ENCODE measurements around the gene PTPRU.
A peak's percentile ranks its signal among the peaks of the same experiment; 100 is the strongest.

PTPRU gene

GRCh38 chr1:29235955-29236711, at the start of gene PTPRU:
Gene PTPRU, plus strand, starts transcription at chr1:29236522. Its CDS starts 123 bp downstream, at chr1:29236645.
- Mint-ChIP-seq H3K27me3 (peaks cover 60% of the 10 kb centered on the region), H3K36me3 (ENCODE audit: insufficient read depth) (peaks cover 6% of the 10 kb centered on the region), H3K4me3 (peak within 1 kb of the TSS; percentile 80), H3K4me1 (peaks cover 23% of the 10 kb centered on the region), H3K27ac (ENCODE audit: low read depth) (peak within 1 kb of the TSS; percentile 59), H3K9me3 (no peaks in the 10 kb centered on the region)
- ATAC-seq (replicated peaks; ENCODE audit: extremely low read depth, poor library complexity, severe bottlenecking) (peak; percentile 82), DNase-seq (ENCODE audit: low spot score in 2 of 2) (peak; percentile 61 to 81)

- H3K4me3 Mint-ChIP-seq, result no peak overlapping the region
- H3K27ac Mint-ChIP-seq (ENCODE audit: low read depth), result no peak overlapping the region
- peaks cover 4% of the 10 kb centered on the region for H3K36me3 Mint-ChIP-seq (ENCODE audit: insufficient read depth)
Observed at GRCh38 chr1:29186707-29187106, 49.6 kb upstream of the PTPRU start.

DNA sequence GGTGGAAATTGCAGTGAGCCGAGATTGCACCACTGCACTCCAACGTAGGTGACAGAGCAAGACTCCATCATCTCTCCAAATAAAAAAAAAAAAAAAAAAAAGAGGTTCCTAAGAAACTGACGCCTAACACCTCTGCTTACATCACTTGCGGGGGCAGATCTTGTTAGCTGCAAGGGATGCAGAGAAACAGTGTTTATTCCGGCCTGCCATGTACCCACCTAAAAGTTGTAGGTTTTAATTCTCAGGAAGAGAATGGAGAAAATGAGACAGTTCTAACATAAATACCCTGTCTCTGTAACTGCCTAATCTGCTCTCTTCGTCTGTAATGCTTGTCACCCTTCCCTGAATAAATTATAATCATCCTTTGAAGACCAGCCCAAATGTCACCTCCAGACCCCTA, 45.6 kb upstream of the PTPRU start:
- Mint-ChIP-seq H3K36me3 (ENCODE audit: insufficient read depth) (peaks cover 2% of the 10 kb centered on the region), H3K27me3 (no peaks in the 10 kb centered on the region), H3K4me1 (no peaks in the 10 kb centered on the region), H3K27ac (ENCODE audit: low read depth) (no peak overlapping the region), H3K9me3 (no peaks in the 10 kb centered on the region), H3K4me3 (no peak overlapping the region)
- ATAC-seq (replicated peaks; ENCODE audit: extremely low read depth, poor library complexity, severe bottlenecking), result no peak
- DNase-seq (ENCODE audit: low spot score in 2 of 2), result no peak

More at GRCh38 chr1:29186707-29187106, 49.6 kb upstream of the PTPRU start:
- H3K9me3 Mint-ChIP-seq, result no peaks in the 10 kb centered on the region
- no peak for ATAC-seq (replicated peaks; ENCODE audit: extremely low read depth, poor library complexity, severe bottlenecking)
- no peak for DNase-seq (ENCODE audit: low spot score in 2 of 2)
- H3K27me3 Mint-ChIP-seq, result no peaks in the 10 kb centered on the region
- H3K4me1 Mint-ChIP-seq, result peaks cover 6% of the 10 kb centered on the region

- DNase-seq (ENCODE audit: low spot score in 2 of 2) (no peak), ATAC-seq (replicated peaks; ENCODE audit: extremely low read depth, poor library complexity, severe bottlenecking) (no peak)
- H3K27ac Mint-ChIP-seq (ENCODE audit: low read depth), result no peak overlapping the region
- no peaks in the 10 kb centered on the region for H3K9me3 Mint-ChIP-seq
- H3K36me3 Mint-ChIP-seq (ENCODE audit: insufficient read depth), result peaks cover 2% of the 10 kb centered on the region
- no peak overlapping the region for H3K4me3 Mint-ChIP-seq
- H3K27me3 Mint-ChIP-seq, result no peaks in the 10 kb centered on the region
- H3K4me1 Mint-ChIP-seq, result no peaks in the 10 kb centered on the region
Observed at GRCh38 chr1:29193879-29194455, 42.4 kb upstream of the PTPRU start.

- ATAC-seq (replicated peaks; ENCODE audit: extremely low read depth, poor library complexity, severe bottlenecking) (no peak), DNase-seq (ENCODE audit: low spot score in 2 of 2) (no peak)
- H3K9me3 Mint-ChIP-seq, result no peaks in the 10 kb centered on the region
- H3K4me1 Mint-ChIP-seq, result no peaks in the 10 kb centered on the region
- no peak overlapping the region for H3K27ac Mint-ChIP-seq (ENCODE audit: low read depth)
- no peak overlapping the region for H3K4me3 Mint-ChIP-seq
- H3K27me3 Mint-ChIP-seq, result no peaks in the 10 kb centered on the region
- H3K36me3 Mint-ChIP-seq (ENCODE audit: insufficient read depth), result peaks cover 4% of the 10 kb centered on the region
Observed at GRCh38 chr1:29195881-29196291, 40.4 kb upstream of the PTPRU start.

DNA sequence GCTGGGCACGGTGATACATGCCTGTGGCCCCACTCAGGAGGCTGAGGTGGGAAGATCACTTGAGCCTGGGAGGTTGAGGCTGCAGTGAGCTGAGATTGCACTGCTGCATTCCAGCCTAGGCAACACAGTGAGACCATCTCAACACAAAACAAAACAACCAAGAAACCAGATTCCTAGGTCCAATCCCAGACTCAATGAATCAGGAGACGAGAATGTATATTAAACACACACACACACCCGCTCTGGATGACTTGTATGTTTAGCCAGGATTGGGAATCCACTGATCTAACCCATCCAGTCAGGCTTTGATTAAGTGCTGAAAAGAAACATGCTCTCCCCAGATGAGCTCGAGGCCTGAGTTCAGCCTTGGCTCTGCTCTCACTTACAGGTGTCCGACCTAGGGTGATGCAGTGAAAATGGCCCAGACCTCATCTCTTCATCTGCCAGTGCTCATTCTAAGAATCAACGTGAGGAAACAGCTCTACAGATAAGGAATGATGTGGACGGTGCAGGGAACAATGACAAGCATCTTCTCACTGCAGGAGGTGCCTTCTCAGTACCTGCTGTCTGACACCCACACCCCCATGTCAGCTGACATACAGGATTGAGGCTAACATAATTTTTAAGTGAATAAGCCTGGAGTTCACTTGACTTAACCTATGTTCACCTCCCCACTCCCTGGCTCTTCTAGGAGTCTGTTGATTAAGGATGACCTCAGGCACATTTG, 39.3 kb upstream of the PTPRU start:
- Mint-ChIP-seq H3K27ac (ENCODE audit: low read depth) (no peak overlapping the region), H3K4me1 (no peaks in the 10 kb centered on the region), H3K9me3 (no peaks in the 10 kb centered on the region), H3K4me3 (no peak overlapping the region), H3K36me3 (ENCODE audit: insufficient read depth) (peaks cover 4% of the 10 kb centered on the region), H3K27me3 (no peaks in the 10 kb centered on the region)
- DNase-seq (ENCODE audit: low spot score in 2 of 2) (no peak), ATAC-seq (replicated peaks; ENCODE audit: extremely low read depth, poor library complexity, severe bottlenecking) (no peak)

DNA sequence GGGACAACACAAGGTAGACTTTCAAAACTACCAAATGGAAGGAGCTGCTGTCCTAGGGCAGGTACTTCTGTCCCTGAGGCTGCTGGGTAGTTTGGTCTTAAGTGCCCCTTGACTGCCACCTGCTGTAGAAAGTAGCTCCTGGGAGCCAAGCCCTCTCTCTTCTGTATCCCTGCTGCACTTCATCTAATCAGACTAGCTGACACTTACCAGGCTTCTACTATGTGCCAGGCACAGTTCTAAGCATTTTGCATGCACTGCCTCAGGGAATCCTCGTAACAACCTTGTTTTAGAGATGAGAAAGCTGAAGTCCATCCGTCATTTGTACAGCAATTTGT, 38.8 kb upstream of the PTPRU start:
- H3K4me3 Mint-ChIP-seq, result no peak overlapping the region
- no peak overlapping the region for H3K27ac Mint-ChIP-seq (ENCODE audit: low read depth)
- H3K27me3 Mint-ChIP-seq, result no peaks in the 10 kb centered on the region
- H3K9me3 Mint-ChIP-seq, result no peaks in the 10 kb centered on the region
- no peak for DNase-seq (ENCODE audit: low spot score in 2 of 2)
- H3K4me1 Mint-ChIP-seq, result no peaks in the 10 kb centered on the region
- peaks cover 4% of the 10 kb centered on the region for H3K36me3 Mint-ChIP-seq (ENCODE audit: insufficient read depth)
- peak; percentile 67 for ATAC-seq (replicated peaks; ENCODE audit: extremely low read depth, poor library complexity, severe bottlenecking)

DNA sequence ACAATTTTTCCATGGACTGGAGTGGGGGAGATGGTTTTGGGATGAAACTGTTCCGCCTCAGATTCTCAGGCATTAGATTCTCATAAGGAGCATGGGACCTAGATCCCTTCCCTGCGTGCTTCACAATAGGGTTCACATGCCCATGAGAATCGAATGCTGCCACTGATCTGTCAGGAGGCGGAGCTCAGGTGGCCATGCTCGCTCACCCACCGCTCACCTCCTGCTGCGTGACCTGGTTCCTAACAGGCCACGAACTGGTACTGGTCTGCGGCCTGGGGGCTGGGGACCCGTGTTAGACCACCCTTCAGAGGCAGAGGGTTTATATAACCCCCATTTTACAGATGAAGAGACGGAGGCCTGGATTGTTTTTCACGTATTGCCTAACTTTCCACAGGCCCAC, 38.3 kb upstream of the PTPRU start:
- Mint-ChIP-seq H3K27ac (ENCODE audit: low read depth) (no peak overlapping the region), H3K4me3 (no peak overlapping the region), H3K27me3 (no peaks in the 10 kb centered on the region), H3K4me1 (no peaks in the 10 kb centered on the region), H3K36me3 (ENCODE audit: insufficient read depth) (peaks cover 4% of the 10 kb centered on the region), H3K9me3 (no peaks in the 10 kb centered on the region)
- ATAC-seq (replicated peaks; ENCODE audit: extremely low read depth, poor library complexity, severe bottlenecking) (no peak), DNase-seq (ENCODE audit: low spot score in 2 of 2) (no peak)

DNA sequence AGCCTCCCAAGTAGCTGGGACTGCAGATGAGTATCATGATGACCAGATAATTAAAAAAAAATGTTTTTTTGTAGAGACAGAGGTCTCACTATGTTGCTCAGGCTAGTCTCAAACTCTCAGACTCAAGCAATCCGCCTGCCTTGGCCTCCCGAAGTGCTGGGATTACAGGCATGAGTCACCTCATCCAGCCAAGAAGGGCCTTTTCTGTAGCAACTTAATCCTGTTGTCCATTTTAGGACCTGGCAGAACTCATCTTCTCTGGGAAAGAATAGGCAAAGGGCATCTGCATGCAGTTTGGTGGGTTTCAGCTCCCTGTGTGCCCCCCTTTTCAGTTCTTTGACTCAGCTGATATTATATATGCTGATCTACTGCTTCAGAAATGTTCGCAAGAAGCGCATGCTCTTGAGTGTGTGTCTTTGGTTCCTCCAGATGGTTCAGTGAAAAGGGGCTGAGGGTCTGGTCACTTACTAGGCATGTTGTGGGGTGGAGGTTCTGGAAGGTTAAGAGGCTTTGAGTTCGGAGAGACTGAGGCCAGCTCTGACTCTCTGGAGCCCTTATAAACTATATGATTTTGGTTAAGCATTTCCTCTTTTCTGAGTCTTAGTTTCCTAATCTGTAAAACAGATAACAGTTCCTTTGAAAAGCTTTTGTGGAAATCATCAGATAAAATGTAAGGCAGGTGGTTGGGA, 35.3 kb upstream of the PTPRU start:
- H3K4me1 Mint-ChIP-seq, result no peaks in the 10 kb centered on the region
- no peak overlapping the region for H3K4me3 Mint-ChIP-seq
- H3K36me3 Mint-ChIP-seq (ENCODE audit: insufficient read depth), result peaks cover 4% of the 10 kb centered on the region
- DNase-seq (ENCODE audit: low spot score in 2 of 2) (no peak), ATAC-seq (replicated peaks; ENCODE audit: extremely low read depth, poor library complexity, severe bottlenecking) (no peak)
- H3K9me3 Mint-ChIP-seq, result no peaks in the 10 kb centered on the region
- H3K27ac Mint-ChIP-seq (ENCODE audit: low read depth), result no peak overlapping the region
- no peaks in the 10 kb centered on the region for H3K27me3 Mint-ChIP-seq

GRCh38 chr1:29201595-29202051, 34.7 kb upstream of the PTPRU start:
- Mint-ChIP-seq H3K9me3 (no peaks in the 10 kb centered on the region), H3K36me3 (ENCODE audit: insufficient read depth) (peaks cover 4% of the 10 kb centered on the region), H3K4me3 (no peak overlapping the region), H3K27ac (ENCODE audit: low read depth) (no peak overlapping the region), H3K4me1 (no peaks in the 10 kb centered on the region), H3K27me3 (no peaks in the 10 kb centered on the region)
- DNase-seq (ENCODE audit: low spot score in 2 of 2) (no peak), ATAC-seq (replicated peaks; ENCODE audit: extremely low read depth, poor library complexity, severe bottlenecking) (no peak)

- Mint-ChIP-seq H3K36me3 (ENCODE audit: insufficient read depth) (peaks cover 4% of the 10 kb centered on the region), H3K27ac (ENCODE audit: low read depth) (no peak overlapping the region), H3K4me3 (no peak overlapping the region), H3K9me3 (no peaks in the 10 kb centered on the region), H3K27me3 (no peaks in the 10 kb centered on the region), H3K4me1 (no peaks in the 10 kb centered on the region)
- ATAC-seq (replicated peaks; ENCODE audit: extremely low read depth, poor library complexity, severe bottlenecking) (no peak), DNase-seq (ENCODE audit: low spot score in 2 of 2) (no peak)
Observed at GRCh38 chr1:29202053-29202452, 34.3 kb upstream of the PTPRU start.

- H3K27ac Mint-ChIP-seq (ENCODE audit: low read depth), result no peak overlapping the region
Observed at GRCh38 chr1:29202584-29203340, 33.6 kb upstream of the PTPRU start.

More at GRCh38 chr1:29202584-29203340, 33.6 kb upstream of the PTPRU start:
- Mint-ChIP-seq H3K4me1 (no peaks in the 10 kb centered on the region), H3K36me3 (ENCODE audit: insufficient read depth) (peaks cover 4% of the 10 kb centered on the region), H3K9me3 (no peaks in the 10 kb centered on the region), H3K27me3 (no peaks in the 10 kb centered on the region), H3K4me3 (no peak overlapping the region)
- DNase-seq (ENCODE audit: low spot score in 2 of 2), result peak; percentile 73 to 90
- peak; percentile 80 for ATAC-seq (replicated peaks; ENCODE audit: extremely low read depth, poor library complexity, severe bottlenecking)
